ENCODE results near the gene SMG6.

DNA sequence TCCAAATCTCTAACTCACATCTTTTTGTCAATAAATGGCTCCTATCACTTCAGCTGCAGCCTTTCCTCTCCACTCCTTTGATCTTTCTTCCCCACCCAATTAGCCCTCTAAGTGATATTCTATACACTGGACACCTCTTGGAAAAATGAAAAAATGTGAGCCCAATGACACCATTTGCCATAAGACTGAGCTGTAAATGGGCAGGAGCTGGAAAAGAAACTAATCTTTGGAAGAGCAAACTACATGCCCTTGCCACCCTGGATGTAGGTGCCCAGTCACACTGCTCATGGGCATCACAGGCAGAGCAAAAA, 80.0 kb downstream of the SMG6 start:
- TF ChIP-seq POLR2A (IDR thresholded peaks at IDR 0.05; ENCODE audit: low read length) (no peak), GATA1 (IDR thresholded peaks at IDR 0.05; ENCODE audit: low read depth, low read length) (no peak)

Data from erythroblast (primary cell).